IPS-11a (cell line): ENCODE measurements around the gene KLHL11.

Source experiments
- H3K4me3 ChIP-seq: one replicate; pipeline ENCODE4 v1.5.1; 2013; ENCODE audit warnings: low read depth, low read length, control low read depth

Gene KLHL11

GRCh38 chr17:41864836-41865595 is at the start of gene KLHL11:
Gene KLHL11 (minus strand): TSS chr17:41865423. CDS start chr17:41865370, 53 bp downstream.
- H3K4me3 ChIP-seq: peak within 1 kb of the TSS; percentile 94

GRCh38 chr17:41915020-41915419 is 49.8 kb upstream of the KLHL11 start:
- H3K4me3 ChIP-seq: no peak overlapping the region

GRCh38 chr17:41914358-41914766 is 49.1 kb upstream of the KLHL11 start:
- H3K4me3 ChIP-seq: no peak overlapping the region

- no peak overlapping the region for H3K4me3 ChIP-seq
Measured at GRCh38 chr17:41913798-41914197, 48.6 kb upstream of the KLHL11 start.

GRCh38 chr17:41912925-41913324 is 47.7 kb upstream of the KLHL11 start:
- no peak overlapping the region for H3K4me3 ChIP-seq

GRCh38 chr17:41910701-41911391 is 45.6 kb upstream of the KLHL11 start:
- H3K4me3 ChIP-seq: no peak overlapping the region

GRCh38 chr17:41909088-41909487 is 43.9 kb upstream of the KLHL11 start:
- H3K4me3 ChIP-seq: no peak overlapping the region

GRCh38 chr17:41907633-41908539 is 42.7 kb upstream of the KLHL11 start:
- no peak overlapping the region for H3K4me3 ChIP-seq

- no peak overlapping the region for H3K4me3 ChIP-seq
Measured at GRCh38 chr17:41907185-41907556, 41.9 kb upstream of the KLHL11 start.

GRCh38 chr17:41906465-41907184 is 41.4 kb upstream of the KLHL11 start:
- H3K4me3 ChIP-seq: no peak overlapping the region

GRCh38 chr17:41905172-41905571 is 39.9 kb upstream of the KLHL11 start:
- H3K4me3 ChIP-seq: no peak overlapping the region

GRCh38 chr17:41904242-41904841 is 39.1 kb upstream of the KLHL11 start:
- no peak overlapping the region for H3K4me3 ChIP-seq

- H3K4me3 ChIP-seq: no peak overlapping the region
Measured at GRCh38 chr17:41901646-41902045, 36.4 kb upstream of the KLHL11 start.

GRCh38 chr17:41896726-41897125 is 31.5 kb upstream of the KLHL11 start:
- H3K4me3 ChIP-seq: no peak overlapping the region

GRCh38 chr17:41895617-41896016 is 30.4 kb upstream of the KLHL11 start:
- H3K4me3 ChIP-seq: no peak overlapping the region

- no peak overlapping the region for H3K4me3 ChIP-seq
Measured at GRCh38 chr17:41894791-41895331, 29.6 kb upstream of the KLHL11 start.

- H3K4me3 ChIP-seq: no peak overlapping the region
Measured at GRCh38 chr17:41893384-41893783, 28.2 kb upstream of the KLHL11 start.

- no peak overlapping the region for H3K4me3 ChIP-seq
Measured at GRCh38 chr17:41892021-41892376, 26.8 kb upstream of the KLHL11 start.

GRCh38 chr17:41891135-41892020 is 26.2 kb upstream of the KLHL11 start:
- H3K4me3 ChIP-seq: no peak overlapping the region
